Nephron progenitor cell (in vitro differentiated cells): Measurements from ENCODE around the gene RBMX.

ENCODE experiments used
- DNase-seq: peaks from one replicate; pipeline ENCODE4 v3.0.0; 2021
- H3K27ac Mint-ChIP-seq: 2 replicates; pipeline ENCODE4 v1.8.0; 2021; ENCODE audit warnings: mild to moderate bottlenecking, moderate library complexity, mixed read lengths
- H3K27me3 Mint-ChIP-seq: 2 replicates; pipeline ENCODE4 v1.8.0; 2021; ENCODE audit warnings: mild to moderate bottlenecking, low read depth, mixed read lengths; ENCODE audit not compliant: poor library complexity
- H3K36me3 Mint-ChIP-seq: 2 replicates; pipeline ENCODE4 v1.8.0; 2021; ENCODE audit warnings: low read depth, mixed read lengths
- H3K4me1 Mint-ChIP-seq: 2 replicates; pipeline ENCODE4 v1.8.0; 2021; ENCODE audit warnings: mixed read lengths
- H3K4me3 Mint-ChIP-seq: 2 replicates; pipeline ENCODE4 v1.8.0; 2021; ENCODE audit warnings: mild to moderate bottlenecking, moderate library complexity, mixed read lengths
- H3K9me3 Mint-ChIP-seq: 2 replicates; pipeline ENCODE4 v1.8.0; 2021; ENCODE audit warnings: mild to moderate bottlenecking, moderate library complexity, mixed read lengths
- TF ChIP-seq, protein P1 (sequence below): fragments of 200-600 bp; sonication (generic); IDR thresholded peaks from 2 replicates; pipeline ENCODE4 v1.5.0; 2021; ENCODE audit warnings: antibody characterized with exemption

The RBMX gene

DNA sequence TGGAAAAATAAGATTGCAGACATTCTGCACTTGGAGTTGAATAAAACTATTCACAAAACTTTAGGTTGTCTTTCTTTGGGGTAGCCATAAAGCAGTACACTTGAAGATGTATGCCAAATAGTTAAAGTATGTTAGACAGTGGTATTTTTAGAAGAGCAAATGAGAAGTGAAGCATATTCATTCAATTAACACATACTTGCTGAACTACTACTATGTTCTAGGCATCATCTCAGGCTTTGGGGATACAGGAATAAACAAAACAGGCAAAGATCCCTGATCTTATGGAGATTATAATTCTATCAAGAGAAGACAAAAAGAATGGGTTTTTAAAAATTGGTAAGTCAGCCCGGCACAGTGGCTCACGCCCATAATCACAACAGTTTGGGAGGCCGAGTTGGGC, 29.0 kb downstream of the RBMX start:
- no peak for DNase-seq
- H3K4me3 Mint-ChIP-seq: no peak overlapping the region
- no peaks in the 10 kb centered on the region for H3K4me1 Mint-ChIP-seq

DNA sequence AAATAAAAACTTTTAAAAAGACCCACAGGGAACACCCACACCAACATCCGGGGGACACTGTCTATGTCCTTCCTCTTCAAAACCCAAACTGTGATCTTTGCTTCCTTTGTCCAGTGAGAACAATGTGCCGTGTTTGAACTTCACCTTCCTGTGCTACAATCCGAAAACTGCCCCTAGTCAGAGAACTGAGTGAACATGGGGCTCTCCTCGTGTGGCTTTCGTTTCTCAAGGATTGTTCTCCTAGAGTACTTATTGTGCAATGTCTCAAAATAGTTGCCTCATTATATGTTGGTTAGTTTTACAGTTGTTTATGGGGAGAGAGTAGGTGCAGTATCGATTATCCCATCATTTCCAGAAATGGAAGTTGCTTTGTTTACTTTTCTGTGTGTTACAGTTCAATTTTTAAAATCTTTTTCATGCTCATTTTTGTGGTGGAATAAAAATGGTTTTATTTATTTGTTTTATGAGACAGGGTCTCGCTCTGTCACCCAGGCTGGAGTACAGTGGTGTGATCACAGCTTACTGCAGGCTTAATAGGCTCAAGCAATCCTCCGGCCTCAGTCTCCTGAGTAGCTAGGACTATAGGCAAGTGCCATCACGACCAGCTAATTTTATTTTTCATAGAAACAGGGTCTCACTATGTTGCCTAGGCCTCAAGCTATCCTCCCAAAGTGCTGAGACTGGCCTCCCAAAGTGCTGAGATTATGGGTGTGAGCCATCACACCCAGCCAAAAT, 29.9 kb downstream of the RBMX start:
- peaks cover 79% of the 10 kb centered on the region for H3K36me3 Mint-ChIP-seq

More for the DNA sequence above, 29.0 kb downstream of the RBMX start:
- H3K36me3 Mint-ChIP-seq: peaks cover 78% of the 10 kb centered on the region
- peaks cover 66% of the 10 kb centered on the region for H3K9me3 Mint-ChIP-seq
- H3K27me3 Mint-ChIP-seq: no peaks in the 10 kb centered on the region
- TF ChIP-seq, protein P1, sequence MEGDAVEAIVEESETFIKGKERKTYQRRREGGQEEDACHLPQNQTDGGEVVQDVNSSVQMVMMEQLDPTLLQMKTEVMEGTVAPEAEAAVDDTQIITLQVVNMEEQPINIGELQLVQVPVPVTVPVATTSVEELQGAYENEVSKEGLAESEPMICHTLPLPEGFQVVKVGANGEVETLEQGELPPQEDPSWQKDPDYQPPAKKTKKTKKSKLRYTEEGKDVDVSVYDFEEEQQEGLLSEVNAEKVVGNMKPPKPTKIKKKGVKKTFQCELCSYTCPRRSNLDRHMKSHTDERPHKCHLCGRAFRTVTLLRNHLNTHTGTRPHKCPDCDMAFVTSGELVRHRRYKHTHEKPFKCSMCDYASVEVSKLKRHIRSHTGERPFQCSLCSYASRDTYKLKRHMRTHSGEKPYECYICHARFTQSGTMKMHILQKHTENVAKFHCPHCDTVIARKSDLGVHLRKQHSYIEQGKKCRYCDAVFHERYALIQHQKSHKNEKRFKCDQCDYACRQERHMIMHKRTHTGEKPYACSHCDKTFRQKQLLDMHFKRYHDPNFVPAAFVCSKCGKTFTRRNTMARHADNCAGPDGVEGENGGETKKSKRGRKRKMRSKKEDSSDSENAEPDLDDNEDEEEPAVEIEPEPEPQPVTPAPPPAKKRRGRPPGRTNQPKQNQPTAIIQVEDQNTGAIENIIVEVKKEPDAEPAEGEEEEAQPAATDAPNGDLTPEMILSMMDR: no peak
- H3K27ac Mint-ChIP-seq: no peak overlapping the region

DNA sequence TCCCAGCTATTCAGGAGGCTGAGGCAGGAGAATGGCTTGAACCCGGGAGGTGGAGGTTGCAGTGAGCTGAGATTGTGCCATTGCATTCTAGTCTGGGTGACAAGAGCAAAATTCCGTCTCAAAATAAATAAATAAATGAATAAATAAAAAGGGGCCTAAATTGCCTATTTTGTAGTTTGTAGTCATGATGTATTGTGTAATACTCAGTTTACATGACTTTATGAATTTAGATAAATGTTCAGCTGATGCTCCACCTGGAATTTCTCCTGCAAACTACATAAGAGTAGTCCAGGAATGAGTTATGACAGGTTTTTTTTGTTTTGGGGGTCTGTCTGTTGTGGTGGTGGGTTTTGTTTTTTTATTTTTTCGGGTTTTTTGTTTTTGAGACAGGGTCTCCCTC, 31.1 kb downstream of the RBMX start:
- Mint-ChIP-seq H3K4me3 (no peak overlapping the region), H3K9me3 (peaks cover 66% of the 10 kb centered on the region), H3K36me3 (peaks cover 81% of the 10 kb centered on the region)

More for the DNA sequence above, 29.9 kb downstream of the RBMX start:
- H3K4me1 Mint-ChIP-seq: no peaks in the 10 kb centered on the region
- peaks cover 69% of the 10 kb centered on the region for H3K9me3 Mint-ChIP-seq
- no peak overlapping the region for H3K27ac Mint-ChIP-seq
- DNase-seq: no peak
- H3K27me3 Mint-ChIP-seq: no peaks in the 10 kb centered on the region
- no peak overlapping the region for H3K4me3 Mint-ChIP-seq
- TF ChIP-seq, protein P1: no peak

DNA sequence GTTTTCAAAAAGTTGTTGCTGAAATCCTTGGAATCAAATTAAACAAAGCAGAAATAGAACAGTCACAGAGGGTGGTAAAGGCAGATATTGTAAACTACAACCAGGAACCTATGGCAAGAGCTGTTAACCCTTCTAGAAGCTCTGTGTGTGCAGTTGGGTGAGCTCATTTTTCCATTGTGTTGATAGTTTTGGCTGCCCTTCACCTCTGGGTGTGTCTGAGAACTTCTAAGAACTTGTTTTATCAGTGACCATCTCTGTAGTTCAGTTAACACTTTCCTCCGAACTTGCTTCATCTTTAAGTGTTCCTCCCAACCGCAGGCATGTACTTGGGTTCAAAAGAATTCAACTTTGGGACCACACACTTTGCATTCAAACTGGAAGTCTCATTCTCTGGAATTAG, 32.7 kb downstream of the RBMX start:
- H3K4me3 Mint-ChIP-seq: no peak overlapping the region
- no peaks in the 10 kb centered on the region for H3K4me1 Mint-ChIP-seq
- H3K27ac Mint-ChIP-seq: no peak overlapping the region
- no peak for DNase-seq
- H3K27me3 Mint-ChIP-seq: no peaks in the 10 kb centered on the region
- peaks cover 54% of the 10 kb centered on the region for H3K9me3 Mint-ChIP-seq
- H3K36me3 Mint-ChIP-seq: peaks cover 79% of the 10 kb centered on the region
- TF ChIP-seq, protein P1: no peak

More for the DNA sequence above, 31.1 kb downstream of the RBMX start:
- TF ChIP-seq, protein P1: no peak
- Mint-ChIP-seq H3K27me3 (no peaks in the 10 kb centered on the region), H3K27ac (no peak overlapping the region), H3K4me1 (no peaks in the 10 kb centered on the region)
- DNase-seq: no peak

DNA sequence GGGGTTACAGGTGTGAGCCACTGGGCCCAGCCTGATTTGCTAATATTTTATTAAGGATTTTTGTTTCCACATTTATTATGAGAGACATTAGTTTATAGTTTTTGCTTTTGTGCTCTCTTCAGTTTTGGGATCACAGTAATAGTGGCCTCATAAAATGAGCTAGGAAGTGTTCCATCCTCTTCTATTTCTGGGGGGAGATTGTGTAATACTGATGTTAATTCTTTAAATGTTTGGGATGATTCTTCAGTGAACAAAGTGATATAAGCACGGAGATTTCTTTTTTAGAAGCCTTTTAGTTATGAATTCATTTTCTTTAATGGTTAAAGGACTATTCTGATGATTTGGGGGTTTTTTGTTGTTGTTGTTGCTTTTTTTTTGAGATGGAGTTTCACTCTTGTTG, 41.3 kb downstream of the RBMX start:
- Mint-ChIP-seq H3K4me3 (no peak overlapping the region), H3K27me3 (no peaks in the 10 kb centered on the region), H3K9me3 (peaks cover 41% of the 10 kb centered on the region), H3K27ac (no peak overlapping the region), H3K36me3 (peaks cover 56% of the 10 kb centered on the region), H3K4me1 (no peaks in the 10 kb centered on the region)
- no peak for DNase-seq
- TF ChIP-seq, protein P1: no peak

DNA sequence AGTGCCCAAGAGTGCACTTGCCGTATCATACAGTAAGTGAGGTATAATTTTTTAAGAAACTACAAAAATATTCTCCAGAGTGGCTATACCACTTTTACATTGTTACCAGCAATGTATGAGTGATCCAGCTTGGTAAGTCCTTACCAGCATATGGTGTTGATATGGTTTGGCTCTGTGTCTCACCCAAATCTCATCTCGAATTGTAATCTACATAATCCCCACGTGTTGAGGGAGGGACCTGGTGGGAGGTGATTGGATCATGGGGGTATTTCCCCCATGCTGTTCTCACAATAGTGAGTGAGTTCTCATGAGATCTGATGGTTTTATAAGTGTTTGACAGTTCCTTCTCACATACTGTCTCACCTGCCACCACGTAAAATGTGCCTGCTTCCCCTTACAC, 44.8 kb downstream of the RBMX start:
- no peak overlapping the region for H3K27ac Mint-ChIP-seq
- TF ChIP-seq, protein P1: no peak
- no peak overlapping the region for H3K4me3 Mint-ChIP-seq
- no peaks in the 10 kb centered on the region for H3K27me3 Mint-ChIP-seq
- peaks cover 49% of the 10 kb centered on the region for H3K36me3 Mint-ChIP-seq
- no peak for DNase-seq
- no peaks in the 10 kb centered on the region for H3K4me1 Mint-ChIP-seq
- H3K9me3 Mint-ChIP-seq: peaks cover 39% of the 10 kb centered on the region
